Kidney tubule cell (primary cell): ENCODE data around the gene PACRG.
"Not testable (repeated sequence)": the region's sequence is repeated elsewhere in the genome, so short reads cannot be mapped to it uniquely, and the experiment has no call there.

Experiments
- DNase-seq: peaks from one replicate; pipeline ENCODE4 v3.0.0-alpha.2; 2018; ENCODE audit warnings: low spot score

PACRG gene

DNA sequence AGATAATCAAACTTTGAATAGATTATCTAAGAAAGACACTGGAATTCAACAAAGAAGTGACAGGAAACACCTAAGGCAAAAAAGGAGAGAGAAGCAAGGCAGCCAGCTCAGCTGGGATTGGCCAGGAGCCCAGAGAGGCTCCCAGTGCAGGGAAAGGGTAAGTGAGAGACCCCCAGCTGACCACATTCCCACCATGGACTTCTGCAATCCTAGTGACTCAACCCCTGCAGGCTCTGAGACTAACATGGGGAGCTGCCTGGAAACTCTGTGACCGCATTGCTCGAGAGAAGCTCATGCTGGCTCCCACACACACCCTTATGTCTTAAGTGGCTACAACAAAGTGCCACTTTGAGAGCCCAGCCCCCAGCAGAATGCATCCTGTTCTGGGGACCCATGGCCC lies 215.1 kb downstream of the PACRG start:
- DNase-seq: no peak

DNA sequence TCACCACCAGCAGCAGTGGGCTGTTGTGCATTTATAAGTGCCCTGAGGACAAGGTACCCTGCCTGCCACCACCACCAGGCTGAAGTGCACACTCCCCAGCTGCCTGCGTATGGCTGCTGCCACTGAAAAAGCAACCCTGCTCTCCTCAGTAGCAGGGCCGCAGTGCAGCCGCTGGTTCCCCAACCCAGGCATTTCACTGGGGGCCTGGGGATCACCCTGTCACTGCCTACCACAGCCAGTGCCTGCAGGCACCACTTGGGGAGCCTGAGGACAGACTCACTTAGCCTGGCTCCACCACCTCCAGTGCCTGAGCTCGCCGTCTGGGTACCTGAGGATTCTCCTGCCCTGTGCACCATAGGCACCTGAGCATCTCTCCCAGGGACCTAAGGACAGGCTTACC lies 215.6 kb downstream of the PACRG start:
- DNase-seq: no peak

DNA sequence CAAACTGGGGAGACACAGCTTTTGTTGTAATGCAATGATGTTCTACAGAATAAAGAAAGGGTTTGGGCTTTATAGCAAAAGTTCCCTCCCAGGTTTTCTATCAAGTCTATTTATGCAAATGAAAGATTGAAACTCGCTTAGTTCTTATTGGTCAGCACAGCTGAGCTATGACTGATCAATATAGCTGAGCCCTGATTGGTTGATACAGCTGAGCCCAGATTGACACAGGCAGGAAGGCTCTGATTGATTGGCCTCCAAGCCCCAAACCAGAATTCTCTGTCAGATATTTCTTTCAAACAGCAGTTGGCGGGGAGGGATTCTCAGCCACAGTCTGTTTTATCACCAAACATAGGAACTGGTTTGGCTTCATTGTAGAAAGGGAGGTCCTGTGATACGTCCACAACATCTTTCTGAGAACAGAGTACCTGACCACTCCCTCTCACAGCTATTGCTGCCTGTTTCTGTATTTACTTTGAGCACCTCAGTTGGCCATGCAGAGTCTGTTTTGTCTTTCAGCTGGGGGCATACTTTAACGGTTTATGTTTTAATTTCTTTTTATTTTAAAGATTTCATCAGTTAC lies 223.5 kb downstream of the PACRG start:
- DNase-seq: no peak

DNA sequence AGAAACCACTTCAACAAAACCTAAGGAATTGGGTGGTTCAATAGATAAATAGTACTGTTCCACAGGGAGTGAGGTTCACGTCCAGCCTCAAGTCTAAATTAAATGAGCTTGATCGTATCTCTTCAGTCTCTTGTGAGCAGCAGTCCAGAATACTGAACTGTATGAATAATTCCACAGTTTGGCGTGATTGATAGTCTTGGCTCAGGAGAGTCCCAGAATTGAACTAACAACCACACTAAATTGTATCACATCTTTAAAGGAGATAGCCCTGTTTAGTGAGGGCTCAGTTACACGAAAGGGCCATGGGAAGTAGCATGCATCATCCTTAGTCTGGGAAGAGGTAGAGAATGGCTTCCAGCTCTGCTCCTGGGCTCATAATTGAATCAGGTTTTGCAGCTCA lies 224.6 kb downstream of the PACRG start:
- DNase-seq: no peak

DNA sequence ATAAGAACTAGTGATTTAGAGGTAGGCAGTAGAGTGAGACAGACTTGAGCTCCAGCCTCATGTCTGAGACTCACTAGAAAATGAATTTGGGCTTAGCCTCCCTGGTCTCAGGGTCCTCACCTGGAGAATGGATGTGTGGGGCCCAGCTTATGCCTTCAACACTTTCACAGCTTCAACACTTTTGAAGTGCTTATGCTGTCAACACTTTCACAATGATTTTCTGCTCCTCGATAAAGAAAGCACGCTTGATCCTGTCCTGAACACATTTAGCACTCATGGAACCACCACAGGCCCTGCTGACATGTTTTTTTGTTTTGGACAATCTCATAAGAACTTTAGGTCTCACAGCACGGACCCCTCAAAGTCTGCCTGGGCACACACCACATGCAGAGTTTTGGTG lies 229.3 kb downstream of the PACRG start:
- DNase-seq: no peak

DNA sequence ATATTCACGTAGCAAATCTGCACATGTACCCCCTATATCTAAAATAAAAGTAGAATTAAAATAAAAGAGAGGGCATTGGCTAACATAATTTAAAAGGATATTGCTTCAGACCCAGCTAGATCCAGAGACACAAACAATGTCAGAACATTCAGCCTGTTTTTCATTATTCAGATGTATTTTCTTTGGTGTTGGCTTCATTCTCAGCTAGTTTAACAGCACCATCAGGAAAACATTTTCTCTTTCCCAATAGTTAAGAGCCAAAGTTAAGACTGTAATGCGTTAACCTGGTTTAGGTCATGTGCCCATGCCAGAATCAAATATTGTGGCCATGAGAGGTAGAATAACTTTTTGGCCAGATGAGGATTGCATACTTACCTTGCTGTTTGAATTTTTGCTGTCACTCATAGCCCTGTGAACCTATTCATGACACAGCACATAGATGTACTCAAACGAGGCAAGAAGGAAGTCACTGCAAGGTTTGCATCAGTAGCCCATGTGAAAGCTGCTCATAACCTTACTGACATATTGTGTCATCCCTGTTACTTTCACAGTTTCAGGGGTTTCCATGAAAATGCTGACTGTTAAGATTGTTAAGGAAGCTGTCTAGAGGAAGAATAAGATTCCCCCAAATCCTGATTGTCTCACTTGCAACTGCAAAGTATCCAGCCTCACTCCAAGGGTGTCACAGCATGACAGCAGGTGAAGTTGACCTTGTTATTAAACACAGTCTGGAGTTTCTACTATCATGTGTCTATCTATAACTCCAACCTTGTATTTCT lies 233.1 kb downstream of the PACRG start:
- no peak for DNase-seq

DNA sequence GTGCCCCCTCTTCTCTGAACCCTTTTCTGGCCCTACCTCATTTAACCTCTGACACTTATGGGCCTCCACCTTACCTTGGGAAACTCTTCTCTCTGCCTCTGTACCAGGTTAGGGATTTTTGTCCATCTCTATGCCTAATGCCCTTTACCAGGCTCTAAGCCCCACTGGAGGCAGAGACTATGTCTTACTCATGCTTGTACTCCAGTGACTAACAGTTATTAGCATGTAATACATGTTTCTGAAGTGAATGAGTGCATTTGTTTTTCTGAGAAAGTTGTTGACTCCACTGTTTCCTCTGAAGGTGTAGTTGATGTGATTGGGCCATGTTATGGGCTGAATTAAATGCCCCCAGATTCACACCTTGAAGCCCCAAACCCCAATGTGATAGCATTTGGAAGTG lies 234.3 kb downstream of the PACRG start:
- peak; percentile 45 for DNase-seq

DNA sequence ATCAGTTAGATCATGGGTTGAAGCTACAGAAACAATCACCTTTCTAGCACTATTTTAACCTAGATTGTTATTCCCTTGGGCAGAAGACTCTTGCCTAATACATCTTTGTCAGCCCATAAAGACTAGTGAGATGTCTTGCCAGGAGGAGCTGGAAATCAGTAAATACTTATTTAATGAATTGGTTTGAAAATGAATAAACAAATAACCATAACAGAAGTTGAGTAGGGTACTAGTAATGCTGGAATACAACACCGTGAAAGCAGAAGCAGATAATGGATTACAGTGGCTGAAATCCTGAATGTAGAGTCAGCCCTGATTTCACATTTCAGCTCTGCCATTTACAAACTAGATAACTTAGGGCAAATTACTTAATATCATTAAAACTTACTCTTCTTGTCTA lies 236.1 kb downstream of the PACRG start:
- DNase-seq: no peak

DNA sequence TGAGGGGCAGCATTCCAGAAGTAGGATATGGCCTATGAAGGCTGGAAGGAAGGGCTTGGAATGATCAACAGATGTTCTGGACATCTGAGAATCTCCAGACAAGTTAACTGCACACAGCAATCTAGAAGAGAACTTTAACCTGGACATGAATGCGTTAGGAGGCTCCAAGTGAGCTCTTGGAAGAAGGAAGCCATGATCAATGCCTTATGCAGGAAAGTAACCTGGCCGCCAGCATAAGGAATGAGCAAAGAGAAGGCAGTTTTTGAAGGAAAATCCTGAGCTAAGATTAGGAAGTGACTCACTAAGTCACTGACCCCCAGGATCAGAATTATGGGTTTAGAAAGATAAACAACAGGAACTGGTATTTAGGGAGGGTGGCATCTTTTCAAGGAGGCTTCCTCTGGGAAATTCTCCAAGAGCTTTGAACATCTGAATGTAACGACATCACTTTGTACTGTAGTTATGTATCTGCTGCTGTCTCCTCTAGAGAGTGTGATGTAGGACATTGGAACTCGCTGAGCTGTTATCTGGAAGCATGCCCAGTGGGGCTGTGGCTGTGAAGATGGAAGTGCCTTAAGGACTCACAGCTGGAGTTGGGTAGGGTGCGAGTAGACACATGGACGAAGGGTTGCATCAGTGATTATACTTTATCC lies 236.8 kb downstream of the PACRG start:
- peak; percentile 88 for DNase-seq

DNA sequence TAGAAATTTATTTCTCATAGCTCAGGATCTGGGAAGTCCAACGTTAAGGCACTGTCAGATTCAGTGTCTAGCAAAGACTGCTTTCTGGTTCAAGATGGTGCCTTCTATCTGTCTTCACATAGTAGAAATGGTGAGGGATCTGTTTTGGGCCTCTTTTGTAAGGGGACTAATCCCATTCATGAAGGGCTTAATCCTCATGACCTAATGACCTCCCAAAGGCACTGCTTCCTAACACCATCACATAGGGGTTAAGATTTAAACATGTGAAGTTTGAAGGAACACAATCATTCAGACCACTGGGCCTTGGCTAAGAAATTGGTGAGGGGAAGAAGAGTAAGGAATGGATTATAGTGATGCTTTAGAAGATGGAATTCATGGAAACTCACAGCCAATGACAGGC lies 237.6 kb downstream of the PACRG start:
- DNase-seq: no peak

DNA sequence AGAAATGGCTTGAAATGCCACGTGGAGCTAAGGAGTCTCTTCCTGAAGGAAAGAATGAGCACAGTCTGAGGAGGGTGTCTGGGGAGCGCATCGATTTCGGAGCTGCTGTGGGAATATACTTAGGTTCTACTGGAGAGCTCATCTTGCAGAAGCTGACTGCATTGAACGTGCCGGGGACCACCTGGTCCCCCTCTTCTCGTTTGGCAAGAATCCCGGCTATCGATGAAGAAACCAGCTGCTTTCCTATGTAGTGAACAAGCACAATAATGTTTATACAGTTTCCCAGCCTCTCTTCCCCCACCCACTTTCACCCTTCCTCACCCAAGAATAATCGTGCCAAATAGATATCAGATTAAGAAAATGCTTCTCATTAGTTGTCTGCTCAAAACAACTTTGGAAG lies 242.5 kb downstream of the PACRG start:
- no peak for DNase-seq

DNA sequence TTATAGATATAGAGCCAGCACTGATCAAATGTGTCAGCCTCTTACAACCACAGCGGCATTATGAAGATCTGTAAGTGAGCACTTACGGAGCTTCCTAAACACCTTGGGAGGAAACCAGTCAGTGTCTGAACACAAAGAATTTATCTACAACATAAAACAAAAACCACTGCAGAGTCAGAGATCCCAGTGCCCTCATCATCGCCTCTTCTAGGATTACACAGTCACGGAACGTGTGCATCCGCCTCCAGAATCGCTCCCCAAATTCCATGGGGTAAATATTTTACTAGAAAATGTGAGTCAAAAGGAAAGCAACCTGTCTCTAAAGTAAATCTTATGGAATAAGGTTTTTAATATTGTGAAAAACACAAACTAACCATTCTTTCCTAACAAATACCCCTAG lies 243.6 kb downstream of the PACRG start:
- peak; percentile 7 for DNase-seq

DNA sequence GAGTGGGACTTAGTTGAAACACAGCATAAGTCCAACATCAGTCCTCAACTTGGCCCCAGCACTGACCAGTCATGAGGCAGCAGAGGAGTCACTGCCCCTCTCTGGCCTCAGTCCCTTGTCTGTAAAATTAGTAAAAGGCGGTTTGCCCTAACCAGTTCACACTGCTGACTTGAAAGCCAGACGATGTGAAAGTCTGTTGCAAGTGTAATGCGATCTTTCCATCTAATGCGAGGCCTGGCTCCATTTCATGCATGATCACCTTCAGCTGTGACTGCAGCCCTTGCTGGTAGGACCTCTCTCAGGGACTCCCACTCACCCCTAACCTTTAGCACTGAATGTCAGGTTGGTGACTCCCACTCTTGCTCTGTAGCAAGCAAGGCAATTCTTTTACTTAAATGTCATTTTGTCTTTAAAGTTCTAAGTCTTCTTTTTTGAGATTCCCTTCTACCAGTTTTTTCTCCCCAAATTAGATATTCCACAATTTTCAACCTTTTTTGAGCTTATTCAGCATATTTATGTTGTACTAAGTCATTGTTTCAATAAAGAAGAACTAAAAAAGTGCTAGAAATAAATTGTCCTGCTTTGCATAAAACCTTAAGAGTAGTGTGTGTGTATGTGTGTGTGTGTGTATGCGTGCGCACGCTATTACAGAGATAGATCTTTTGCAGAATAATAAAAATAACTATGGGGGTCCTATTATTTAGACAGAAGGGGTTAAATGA lies 245.5 kb downstream of the PACRG start:
- no peak for DNase-seq

DNA sequence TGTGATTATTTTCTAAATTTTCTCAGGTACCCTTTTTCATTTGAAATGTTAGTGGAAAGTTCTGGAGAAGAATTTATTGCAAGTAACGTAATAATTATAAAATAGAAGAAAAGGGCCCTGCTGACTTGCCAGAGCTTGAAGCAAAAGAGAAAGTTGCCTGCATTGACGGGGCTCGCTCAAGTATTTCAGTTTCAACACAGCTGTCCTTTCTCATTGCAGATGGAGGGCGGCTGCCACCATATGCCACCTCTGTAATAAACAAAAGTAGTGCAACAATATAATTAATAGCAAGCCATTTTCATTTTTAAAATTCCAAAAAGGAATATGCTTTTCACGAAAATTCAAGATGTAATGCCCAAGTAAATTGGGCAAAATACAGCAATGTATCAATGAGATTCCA lies 246.2 kb downstream of the PACRG start:
- DNase-seq: no peak

DNA sequence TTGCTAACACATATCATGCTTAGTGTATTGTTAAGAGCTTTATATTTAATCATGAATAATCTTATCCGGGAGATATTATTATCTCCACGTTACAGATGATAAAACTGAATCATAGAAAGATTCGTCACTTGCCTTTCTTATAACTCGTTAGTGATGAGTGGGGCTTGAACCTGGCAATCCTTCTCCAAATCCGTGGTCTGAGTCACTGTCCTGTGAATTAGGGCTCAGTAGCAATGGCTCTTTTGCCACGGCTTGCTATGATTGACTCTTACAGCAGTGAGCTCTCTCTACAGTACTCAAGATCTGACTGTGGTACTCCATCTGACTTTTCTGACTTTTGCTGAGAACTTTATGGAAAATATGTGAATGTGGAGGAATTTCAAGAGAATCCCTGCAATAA lies 246.9 kb downstream of the PACRG start:
- DNase-seq: no peak

DNA sequence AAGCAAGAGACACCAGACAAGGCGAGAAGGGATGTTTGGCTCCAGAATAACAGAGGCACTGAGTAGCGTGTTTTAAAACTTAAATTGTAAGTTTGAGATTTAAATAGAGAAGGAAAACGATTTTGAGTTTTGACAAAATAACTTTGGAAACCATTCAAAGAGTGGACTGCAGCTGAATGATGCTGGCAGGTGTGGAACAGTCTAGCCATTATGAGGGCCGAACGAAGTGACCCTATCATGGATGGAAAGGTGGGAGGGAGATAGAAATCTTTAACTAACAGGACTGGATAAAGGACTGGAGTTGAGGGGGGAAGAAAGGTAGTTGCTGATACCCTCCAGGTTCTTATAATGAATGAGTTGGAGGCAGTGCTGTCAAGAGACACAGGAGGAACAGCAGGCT lies 248.4 kb downstream of the PACRG start:
- no peak for DNase-seq

DNA sequence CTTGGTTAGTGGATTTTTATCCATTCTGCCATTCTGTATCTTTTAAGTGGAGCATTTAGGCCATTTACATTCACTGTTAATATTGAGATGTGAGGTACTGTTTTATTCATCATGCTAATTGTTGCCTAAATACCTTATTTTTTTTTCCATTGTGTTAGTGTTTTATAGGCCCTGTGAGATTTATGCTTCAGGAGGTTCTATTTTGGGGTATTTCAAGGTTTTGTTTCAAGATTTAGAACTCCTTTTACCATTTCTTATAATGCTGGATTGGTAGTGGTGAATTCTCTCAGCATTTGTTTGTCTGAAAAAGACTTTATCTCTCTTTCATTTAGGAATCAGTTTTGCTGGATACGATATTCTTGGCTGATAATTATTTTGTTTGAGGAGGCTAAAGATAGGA lies 255.5 kb downstream of the PACRG start:
- not testable (repeated sequence) for DNase-seq

DNA sequence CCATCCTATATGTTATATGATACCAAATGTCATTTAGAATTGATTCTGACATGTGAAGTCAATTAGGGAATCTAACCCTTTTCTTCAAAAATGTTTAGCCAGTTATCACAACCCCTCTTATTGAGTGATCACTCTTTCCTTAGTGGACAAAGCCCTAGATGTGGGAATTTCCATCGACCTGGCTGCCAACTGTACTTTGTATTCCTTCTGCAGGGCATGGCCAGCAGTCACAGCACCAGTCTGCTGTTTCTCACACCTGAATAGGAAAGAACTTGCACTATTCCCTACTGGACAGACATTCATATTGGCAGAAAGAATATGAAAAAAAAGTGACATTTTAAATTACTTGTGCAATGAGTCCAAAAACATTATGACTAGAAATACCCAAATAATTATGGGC lies 271.0 kb downstream of the PACRG start:
- DNase-seq: no peak

DNA sequence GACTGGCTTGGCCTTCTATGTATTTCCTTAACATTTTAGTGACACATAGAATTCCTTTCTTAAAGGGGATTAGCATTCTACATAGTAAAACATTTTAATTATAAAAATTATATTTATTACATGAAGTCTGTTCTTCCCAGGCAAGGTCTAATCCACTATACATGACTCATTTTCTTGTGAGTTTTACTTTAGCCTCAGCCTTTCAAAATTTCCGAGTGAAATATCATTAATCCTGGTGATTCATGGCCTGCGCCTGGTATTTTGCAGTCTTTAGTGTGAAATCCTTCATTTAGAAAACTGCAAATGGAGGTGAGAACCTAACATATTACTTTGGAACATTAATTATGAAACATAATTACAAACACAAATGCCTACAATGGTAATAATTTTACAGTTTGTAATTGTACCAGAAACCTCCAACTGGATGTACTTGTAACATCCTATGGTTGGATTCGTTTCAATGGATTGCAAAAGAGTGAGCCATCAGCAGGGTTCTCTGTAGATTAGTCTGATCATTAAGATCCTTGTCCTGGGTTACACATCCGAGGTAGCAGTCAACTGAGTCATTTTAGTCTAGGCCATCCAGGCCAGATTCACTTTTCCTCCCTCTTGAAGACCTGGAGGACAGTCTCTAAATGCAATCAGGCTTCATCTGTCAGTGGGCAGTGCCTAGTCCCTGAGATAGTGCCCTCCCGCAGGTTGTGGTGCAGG lies 272.0 kb downstream of the PACRG start:
- no peak for DNase-seq

DNA sequence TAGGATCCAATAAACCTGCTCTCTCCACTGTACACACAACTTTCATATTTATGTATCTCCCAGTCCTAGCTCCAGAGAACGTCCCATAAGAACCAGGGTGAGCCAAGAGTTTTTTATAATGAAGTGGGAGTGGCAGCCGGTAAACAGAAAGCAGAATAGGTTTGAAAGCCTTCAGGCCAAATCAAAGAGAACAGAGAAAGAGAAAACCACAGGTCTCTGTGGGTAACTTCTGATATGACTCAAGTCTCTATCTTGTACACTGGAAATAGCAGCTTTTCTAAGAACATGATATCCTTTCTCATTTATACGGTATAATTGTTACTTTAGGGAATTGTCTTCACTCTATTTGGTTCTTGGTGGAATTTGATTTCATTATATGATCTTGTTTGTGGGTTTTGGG lies 273.6 kb downstream of the PACRG start:
- DNase-seq: no peak

DNA sequence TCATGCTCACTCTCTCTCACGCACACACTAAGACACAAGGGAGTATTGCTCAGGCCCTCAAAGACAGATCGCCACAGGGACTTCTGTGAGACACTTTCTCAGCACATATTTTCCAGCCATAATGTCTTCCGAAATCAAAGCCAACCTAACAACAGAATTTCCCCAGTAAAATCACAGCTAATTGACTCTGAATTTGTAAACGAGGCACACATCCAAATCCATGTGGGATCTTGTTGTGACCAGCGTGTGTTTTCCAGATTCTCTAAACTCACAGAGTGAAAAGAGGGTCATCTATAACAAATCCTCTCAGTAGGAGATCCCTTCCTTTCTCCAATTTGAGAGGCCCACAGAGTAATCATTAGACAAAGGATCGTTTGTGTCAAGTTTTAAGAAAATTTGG lies 280.4 kb downstream of the PACRG start:
- no peak for DNase-seq

DNA sequence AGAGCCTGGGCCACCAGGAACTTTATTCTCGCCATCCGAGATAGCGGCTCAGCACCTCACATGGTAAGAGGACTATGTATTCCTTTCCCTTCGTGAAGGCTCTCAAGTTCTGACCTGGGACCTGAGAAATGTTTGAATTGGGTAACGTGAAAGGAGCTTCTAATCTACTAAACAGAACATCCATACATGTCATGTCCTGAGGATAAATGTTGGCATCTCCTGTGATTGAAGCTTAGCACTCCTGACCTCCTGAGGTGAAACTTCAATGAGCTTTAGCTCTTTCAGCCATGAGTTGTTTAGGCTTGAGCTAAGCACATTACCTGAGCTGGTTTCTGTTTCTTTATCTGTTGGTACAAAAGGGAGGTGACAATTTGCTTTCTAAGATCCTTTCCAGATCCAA lies 280.9 kb downstream of the PACRG start:
- no peak for DNase-seq
